WERI-Rb-1 (cell line): Measurements from ENCODE around the gene PKHD1.

Experiments used
- DNase-seq: peaks from one replicate; pipeline ENCODE4 v3.0.0-alpha.2; 2020
- H3K27ac ChIP-seq: fragments of 250-450 bp; sonication (Bioruptor Pico); 2 replicates; pipeline ENCODE4 v1.5.1; 2020; ENCODE audit warnings: mild to moderate bottlenecking, moderate library complexity
- H3K27me3 ChIP-seq: fragments of 250-450 bp; sonication (Bioruptor Pico); 2 replicates; pipeline ENCODE4 v1.5.1; 2021; ENCODE audit warnings: mild to moderate bottlenecking, low read depth, moderate library complexity; ENCODE audit not compliant: insufficient read depth, severe bottlenecking
- H3K36me3 ChIP-seq: fragments of 250-450 bp; sonication (Bioruptor Pico); 2 replicates; pipeline ENCODE4 v1.5.1; 2020; ENCODE audit warnings: mild to moderate bottlenecking, moderate library complexity
- H3K4me3 ChIP-seq: 2 replicates; pipeline ENCODE4 v1.5.1; 2011; ENCODE audit warnings: low read depth, mild to moderate bottlenecking, control low read depth, low read length
- H3K9me3 ChIP-seq: fragments of 250-450 bp; sonication (Bioruptor Pico); 2 replicates; pipeline ENCODE4 v1.5.1; 2021; ENCODE audit warnings: mild to moderate bottlenecking, moderate library complexity; ENCODE audit not compliant: severe bottlenecking
- CTCF ChIP-seq: IDR thresholded peaks from 2 replicates; pipeline ENCODE4 v1.5.1; 2011; ENCODE audit warnings: low read depth, mild to moderate bottlenecking, control low read depth, inconsistent platforms, low read length

PKHD1 gene

GRCh38 chr6:51684038-51684437, 403.4 kb downstream of the PKHD1 start:
- no peaks in the 10 kb centered on the region for H3K36me3 ChIP-seq
- peak; percentile 35; the same call in 1 of the 2 replicates for TF ChIP-seq CTCF
- no peak for DNase-seq
- no peaks in the 10 kb centered on the region for H3K9me3 ChIP-seq
- H3K27me3 ChIP-seq: no peaks in the 10 kb centered on the region
- H3K27ac ChIP-seq: no peak overlapping the region
- no peak overlapping the region for H3K4me3 ChIP-seq

- Histone ChIP-seq H3K9me3 (no peaks in the 10 kb centered on the region), H3K4me3 (no peak overlapping the region), H3K27ac (no peak overlapping the region), H3K36me3 (no peaks in the 10 kb centered on the region), H3K27me3 (no peaks in the 10 kb centered on the region)
- no peak for TF ChIP-seq CTCF
- DNase-seq: no peak
Measured at GRCh38 chr6:51678905-51679620, 408.4 kb downstream of the PKHD1 start.

- Histone ChIP-seq H3K27me3 (no peaks in the 10 kb centered on the region), H3K9me3 (no peaks in the 10 kb centered on the region), H3K36me3 (no peaks in the 10 kb centered on the region), H3K27ac (no peak overlapping the region), H3K4me3 (no peak overlapping the region)
- TF ChIP-seq CTCF: no peak
- DNase-seq: no peak
Measured at GRCh38 chr6:51678274-51678673, 409.1 kb downstream of the PKHD1 start.

GRCh38 chr6:51675922-51676275, 411.5 kb downstream of the PKHD1 start:
- Histone ChIP-seq H3K36me3 (no peaks in the 10 kb centered on the region), H3K9me3 (no peaks in the 10 kb centered on the region), H3K27ac (no peak overlapping the region; the same call in 1 of the 2 replicates), H3K4me3 (no peak overlapping the region), H3K27me3 (no peaks in the 10 kb centered on the region)
- TF ChIP-seq CTCF: no peak
- no peak for DNase-seq

GRCh38 chr6:51675020-51675921, 412.1 kb downstream of the PKHD1 start:
- TF ChIP-seq CTCF: no peak
- Histone ChIP-seq H3K9me3 (no peaks in the 10 kb centered on the region), H3K36me3 (no peaks in the 10 kb centered on the region), H3K27ac (peak overlapping the region; percentile 18; the same call in 1 of the 2 replicates), H3K4me3 (peak overlapping the region; percentile 12; the same call in 1 of the 2 replicates), H3K27me3 (no peaks in the 10 kb centered on the region)
- DNase-seq: peak; percentile 33
